ENCODE results near the gene TBR1. TPM values are rescaled to one million over a fixed set of nuclear protein-coding genes. Genes with fewer than 3 reads are reported as not detected.

Gene TBR1
- total RNA-seq, 2 experiments from 2014 or later, result not detected

DNA sequence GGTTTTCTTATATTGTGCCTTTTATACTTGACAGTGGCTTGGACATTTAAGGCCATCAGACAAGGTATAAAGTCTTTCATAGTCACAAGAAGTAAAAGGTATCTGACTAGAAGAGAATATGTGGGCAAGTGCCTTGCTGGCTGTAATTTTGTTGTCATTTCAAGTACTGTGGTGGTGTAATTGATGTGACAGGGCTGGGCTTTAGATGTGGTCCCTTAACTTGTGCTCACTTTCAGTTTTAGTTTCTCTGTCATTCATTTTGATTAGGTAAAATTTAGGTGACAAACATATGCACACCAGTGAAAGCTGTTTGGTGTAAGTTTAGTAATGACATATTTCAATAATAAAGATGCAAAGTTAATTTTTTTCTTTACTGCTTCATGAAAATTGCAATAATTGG is 31.2 kb upstream of the TBR1 start:
- Mint-ChIP-seq H3K4me3 (no peak overlapping the region), H3K36me3 (ENCODE audit: low read depth) (peaks cover 20% of the 10 kb centered on the region), H3K27ac (no peak overlapping the region), H3K9me3 (no peaks in the 10 kb centered on the region), H3K27me3 (no peaks in the 10 kb centered on the region), H3K4me1 (ENCODE audit: low read depth) (peaks cover 12% of the 10 kb centered on the region)
- intact Hi-C loops (cut with micrococcal nuclease), result no loop called here
- peak; percentile 22 for DNase-seq
- ChIA-PET POLR2A (interaction anchor here (0.6 kb wide), 1 partner anchor 539 kb away, joined by 4 read pairs; no protein-coding TSS in a partner anchor), CTCF (no interaction called here)
- TF ChIP-seq, protein P1, sequence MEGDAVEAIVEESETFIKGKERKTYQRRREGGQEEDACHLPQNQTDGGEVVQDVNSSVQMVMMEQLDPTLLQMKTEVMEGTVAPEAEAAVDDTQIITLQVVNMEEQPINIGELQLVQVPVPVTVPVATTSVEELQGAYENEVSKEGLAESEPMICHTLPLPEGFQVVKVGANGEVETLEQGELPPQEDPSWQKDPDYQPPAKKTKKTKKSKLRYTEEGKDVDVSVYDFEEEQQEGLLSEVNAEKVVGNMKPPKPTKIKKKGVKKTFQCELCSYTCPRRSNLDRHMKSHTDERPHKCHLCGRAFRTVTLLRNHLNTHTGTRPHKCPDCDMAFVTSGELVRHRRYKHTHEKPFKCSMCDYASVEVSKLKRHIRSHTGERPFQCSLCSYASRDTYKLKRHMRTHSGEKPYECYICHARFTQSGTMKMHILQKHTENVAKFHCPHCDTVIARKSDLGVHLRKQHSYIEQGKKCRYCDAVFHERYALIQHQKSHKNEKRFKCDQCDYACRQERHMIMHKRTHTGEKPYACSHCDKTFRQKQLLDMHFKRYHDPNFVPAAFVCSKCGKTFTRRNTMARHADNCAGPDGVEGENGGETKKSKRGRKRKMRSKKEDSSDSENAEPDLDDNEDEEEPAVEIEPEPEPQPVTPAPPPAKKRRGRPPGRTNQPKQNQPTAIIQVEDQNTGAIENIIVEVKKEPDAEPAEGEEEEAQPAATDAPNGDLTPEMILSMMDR (IDR thresholded peaks at IDR 0.05), result no peak
- ATAC-seq, result peak; percentile 86

DNA sequence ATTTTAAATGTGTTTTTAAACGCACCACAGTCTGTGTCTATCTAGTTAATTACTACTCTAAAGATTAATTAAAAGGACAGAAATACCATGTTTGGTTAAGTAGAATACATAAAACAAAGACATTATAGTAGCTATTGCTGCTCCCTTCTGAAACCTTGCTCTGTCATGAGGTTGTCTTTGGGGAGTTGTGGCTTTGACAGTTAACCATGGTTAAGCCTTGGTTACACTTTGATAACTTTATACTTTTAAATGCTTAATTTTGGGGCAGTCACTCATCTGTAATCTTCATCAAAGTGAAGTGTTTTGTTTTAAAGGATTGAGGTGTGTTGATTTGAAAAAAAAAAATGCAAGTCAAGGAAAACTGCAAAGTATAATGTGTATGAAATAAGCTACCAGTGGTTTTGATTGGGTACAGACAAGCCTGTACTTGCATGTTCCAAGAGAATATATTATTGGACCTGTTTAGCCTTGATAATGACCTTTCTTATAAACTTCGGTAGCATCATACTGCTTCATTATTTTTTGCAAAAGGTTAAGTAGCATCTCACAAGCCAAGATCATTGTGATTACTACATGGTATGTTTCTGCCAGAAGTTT is 29.8 kb upstream of the TBR1 start:
- intact Hi-C loops (cut with micrococcal nuclease), result no loop called here
- ATAC-seq, result no peak
- H3K27ac Mint-ChIP-seq, result no peak overlapping the region

DNA sequence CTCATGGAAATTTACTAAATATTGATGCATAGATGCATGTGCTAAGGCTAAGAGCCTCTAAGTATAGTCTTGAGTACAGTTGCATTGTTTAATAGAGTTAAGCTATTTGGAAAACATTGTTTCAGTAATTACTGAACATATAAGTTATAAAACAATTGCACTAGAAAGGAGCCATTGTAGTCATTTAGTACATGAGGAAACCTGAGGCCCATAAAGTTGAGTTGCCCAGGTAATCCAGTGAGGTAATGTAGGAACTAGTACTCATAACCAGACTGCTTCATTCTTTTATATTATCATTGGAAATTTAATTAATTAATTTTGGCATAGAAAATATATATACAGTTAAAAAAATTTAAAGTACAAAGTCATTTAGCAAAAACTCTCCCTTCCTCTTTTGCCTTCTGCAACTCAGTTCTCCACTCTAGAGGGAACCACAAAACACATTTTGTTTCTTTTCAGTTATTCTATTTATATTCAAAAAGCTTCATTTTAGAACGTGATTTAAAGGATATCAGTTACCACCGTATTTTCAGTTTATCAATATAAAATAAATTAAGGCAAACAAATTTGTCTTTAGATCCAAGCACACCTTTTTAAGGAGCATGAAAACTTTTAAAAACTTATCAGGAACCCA is 27.8 kb upstream of the TBR1 start:
- TF ChIP-seq, protein P1 (IDR thresholded peaks at IDR 0.05), result no peak
- no peaks in the 10 kb centered on the region for H3K27me3 Mint-ChIP-seq
- peaks cover 12% of the 10 kb centered on the region for H3K4me1 Mint-ChIP-seq (ENCODE audit: low read depth)
- peaks cover 37% of the 10 kb centered on the region for H3K36me3 Mint-ChIP-seq (ENCODE audit: low read depth)
- no peak for DNase-seq
- no peaks in the 10 kb centered on the region for H3K9me3 Mint-ChIP-seq
- ATAC-seq, result no peak
- intact Hi-C loops (cut with micrococcal nuclease), result no loop called here
- POLR2A ChIA-PET, result no interaction called here
- CTCF ChIA-PET, result interaction anchor here (1.4 kb wide), 1 partner anchor 27 kb away, joined by 3 read pairs; no protein-coding TSS in a partner anchor
- no peak overlapping the region for H3K27ac Mint-ChIP-seq
- H3K4me3 Mint-ChIP-seq, result no peak overlapping the region

More for the DNA sequence above, 29.8 kb upstream of the TBR1 start:
- Mint-ChIP-seq H3K4me3 (no peak overlapping the region), H3K9me3 (no peaks in the 10 kb centered on the region), H3K27me3 (no peaks in the 10 kb centered on the region), H3K4me1 (ENCODE audit: low read depth) (peaks cover 12% of the 10 kb centered on the region), H3K36me3 (ENCODE audit: low read depth) (peaks cover 26% of the 10 kb centered on the region)
- TF ChIP-seq, protein P1 (IDR thresholded peaks at IDR 0.05), result no peak
- POLR2A ChIA-PET, result no interaction called here
- DNase-seq, result no peak
- CTCF ChIA-PET, result no interaction called here

DNA sequence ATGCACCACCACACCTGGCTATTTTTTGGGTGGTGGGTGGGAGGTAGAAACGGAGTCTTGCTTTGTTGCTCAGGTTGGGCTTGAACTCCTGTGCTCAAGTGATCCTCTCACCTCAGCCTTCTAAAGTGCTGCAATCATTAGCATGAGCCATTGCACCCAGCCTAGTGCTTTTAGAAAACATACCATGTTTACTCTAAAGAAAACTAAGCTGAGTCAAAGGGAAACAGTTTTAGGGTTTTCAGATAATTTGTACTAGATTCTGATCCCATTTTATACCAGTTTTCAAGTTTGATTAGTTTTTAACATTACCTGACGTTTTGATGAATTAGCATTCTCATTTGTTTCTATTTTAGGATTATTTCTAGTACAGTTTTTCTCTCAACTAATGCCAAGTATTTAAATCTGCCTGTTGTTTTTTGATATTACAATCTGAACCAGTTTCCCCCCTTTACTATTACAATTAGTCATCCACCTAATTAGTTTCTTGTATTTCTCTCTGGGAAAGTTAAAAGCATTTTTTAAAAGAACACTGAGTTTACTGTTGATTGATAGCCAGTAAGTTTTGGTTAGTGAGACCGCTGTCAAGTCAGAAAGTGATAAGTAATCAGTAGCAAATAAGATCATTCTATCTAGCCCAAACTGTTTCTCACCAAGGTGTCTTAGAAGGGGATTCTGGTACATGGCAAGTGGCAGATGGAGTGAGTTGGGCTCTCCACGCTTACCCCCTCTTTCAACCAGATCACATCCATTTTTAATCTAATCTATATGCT is 24.2 kb upstream of the TBR1 start:
- no peaks in the 10 kb centered on the region for H3K27me3 Mint-ChIP-seq
- ChIA-PET POLR2A (no interaction called here), CTCF (no interaction called here)
- ATAC-seq (no peak), DNase-seq (no peak)
- no peak overlapping the region for H3K27ac Mint-ChIP-seq
- no peaks in the 10 kb centered on the region for H3K4me1 Mint-ChIP-seq (ENCODE audit: low read depth)
- TF ChIP-seq, protein P1 (IDR thresholded peaks at IDR 0.05), result no peak
- H3K4me3 Mint-ChIP-seq, result no peak overlapping the region
- H3K9me3 Mint-ChIP-seq, result no peaks in the 10 kb centered on the region
- intact Hi-C loops (cut with micrococcal nuclease), result no loop called here
- peaks cover 44% of the 10 kb centered on the region for H3K36me3 Mint-ChIP-seq (ENCODE audit: low read depth)

DNA sequence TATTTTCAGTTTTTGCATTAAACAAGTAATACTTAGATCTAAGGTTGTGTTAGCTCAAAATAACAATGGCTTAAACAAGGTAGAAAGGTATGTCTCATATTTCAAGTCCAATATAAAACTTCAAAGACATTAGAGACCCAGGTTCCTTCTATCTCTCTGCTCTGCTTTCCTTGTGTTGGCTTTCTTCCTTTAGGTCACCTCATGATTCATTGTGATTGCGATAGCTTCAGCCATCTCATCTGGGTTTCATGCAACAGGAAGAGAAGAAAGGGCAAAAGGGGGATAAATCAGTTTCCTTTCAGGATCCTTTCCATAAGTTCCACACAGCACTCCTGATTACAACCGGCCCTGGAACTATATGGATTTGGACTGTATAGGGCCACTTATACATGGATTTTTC is 16.0 kb upstream of the TBR1 start:
- TF ChIP-seq, protein P1 (IDR thresholded peaks at IDR 0.05), result no peak
- ATAC-seq (no peak), DNase-seq (no peak)
- Mint-ChIP-seq H3K27ac (no peak overlapping the region), H3K4me1 (ENCODE audit: low read depth) (no peaks in the 10 kb centered on the region), H3K4me3 (no peak overlapping the region), H3K9me3 (no peaks in the 10 kb centered on the region), H3K27me3 (no peaks in the 10 kb centered on the region), H3K36me3 (ENCODE audit: low read depth) (peaks cover 42% of the 10 kb centered on the region)
- intact Hi-C loops (cut with micrococcal nuclease), result no loop called here
- ChIA-PET CTCF (no interaction called here), POLR2A (no interaction called here)
